Measurements from ENCODE around the gene GFRA3. TPM values are rescaled to one million over a fixed set of nuclear protein-coding genes. Genes with fewer than 3 reads are reported as not detected.
"Not testable (repeated sequence)": the region's sequence is repeated elsewhere in the genome, so short reads cannot be mapped to it uniquely, and the experiment has no call there.

The GFRA3 gene
- total RNA-seq, 1 experiment from 2014 or later: 0.83 TPM

DNA sequence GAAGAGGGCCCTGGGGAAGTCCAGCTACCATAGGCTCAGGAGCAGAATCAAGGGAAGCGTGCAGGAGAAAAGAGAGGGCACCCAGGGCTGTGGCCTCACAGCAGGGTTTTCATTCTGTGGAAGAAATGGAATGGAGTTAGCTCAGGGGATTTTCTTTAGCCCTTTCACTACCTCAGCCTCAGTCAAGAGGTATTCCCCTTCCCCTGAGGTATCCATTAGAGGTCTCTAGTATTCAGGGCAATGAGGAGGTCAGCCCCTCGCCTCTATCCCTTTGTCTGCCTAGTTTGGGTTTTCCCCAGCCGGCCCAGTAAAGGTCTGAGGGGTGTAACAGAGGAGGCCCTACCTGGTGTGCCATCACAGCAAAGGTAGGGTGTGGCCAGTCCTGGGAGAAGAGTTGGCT lies 21.5 kb downstream of the GFRA3 start:
- Mint-ChIP-seq H3K9me3 (ENCODE audit: low read depth, unreplicated experiment) (no peaks in the 10 kb centered on the region), H3K27ac (ENCODE audit: unreplicated experiment) (no peak overlapping the region), H3K27me3 (ENCODE audit: unreplicated experiment) (peaks cover 40% of the 10 kb centered on the region), H3K4me1 (ENCODE audit: low read depth, unreplicated experiment) (no peaks in the 10 kb centered on the region), H3K36me3 (ENCODE audit: insufficient read depth, unreplicated experiment) (no peaks in the 10 kb centered on the region), H3K4me3 (ENCODE audit: low read depth, unreplicated experiment) (no peak overlapping the region)
- DNase-seq: no peak
- TF ChIP-seq, protein P1, sequence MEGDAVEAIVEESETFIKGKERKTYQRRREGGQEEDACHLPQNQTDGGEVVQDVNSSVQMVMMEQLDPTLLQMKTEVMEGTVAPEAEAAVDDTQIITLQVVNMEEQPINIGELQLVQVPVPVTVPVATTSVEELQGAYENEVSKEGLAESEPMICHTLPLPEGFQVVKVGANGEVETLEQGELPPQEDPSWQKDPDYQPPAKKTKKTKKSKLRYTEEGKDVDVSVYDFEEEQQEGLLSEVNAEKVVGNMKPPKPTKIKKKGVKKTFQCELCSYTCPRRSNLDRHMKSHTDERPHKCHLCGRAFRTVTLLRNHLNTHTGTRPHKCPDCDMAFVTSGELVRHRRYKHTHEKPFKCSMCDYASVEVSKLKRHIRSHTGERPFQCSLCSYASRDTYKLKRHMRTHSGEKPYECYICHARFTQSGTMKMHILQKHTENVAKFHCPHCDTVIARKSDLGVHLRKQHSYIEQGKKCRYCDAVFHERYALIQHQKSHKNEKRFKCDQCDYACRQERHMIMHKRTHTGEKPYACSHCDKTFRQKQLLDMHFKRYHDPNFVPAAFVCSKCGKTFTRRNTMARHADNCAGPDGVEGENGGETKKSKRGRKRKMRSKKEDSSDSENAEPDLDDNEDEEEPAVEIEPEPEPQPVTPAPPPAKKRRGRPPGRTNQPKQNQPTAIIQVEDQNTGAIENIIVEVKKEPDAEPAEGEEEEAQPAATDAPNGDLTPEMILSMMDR (IDR thresholded peaks at IDR 0.05; ENCODE audit: unreplicated experiment): no peak
- CTCF ChIA-PET: interaction anchor here (0.6 kb wide), 1 partner anchor 48 kb away, joined by 5 read pairs; no protein-coding TSS in a partner anchor
- no TSS peak for BruUV-seq (replicated peaks)
- intact Hi-C loops (cut with micrococcal nuclease; ENCODE audit: unreplicated experiment): no loop called here

DNA sequence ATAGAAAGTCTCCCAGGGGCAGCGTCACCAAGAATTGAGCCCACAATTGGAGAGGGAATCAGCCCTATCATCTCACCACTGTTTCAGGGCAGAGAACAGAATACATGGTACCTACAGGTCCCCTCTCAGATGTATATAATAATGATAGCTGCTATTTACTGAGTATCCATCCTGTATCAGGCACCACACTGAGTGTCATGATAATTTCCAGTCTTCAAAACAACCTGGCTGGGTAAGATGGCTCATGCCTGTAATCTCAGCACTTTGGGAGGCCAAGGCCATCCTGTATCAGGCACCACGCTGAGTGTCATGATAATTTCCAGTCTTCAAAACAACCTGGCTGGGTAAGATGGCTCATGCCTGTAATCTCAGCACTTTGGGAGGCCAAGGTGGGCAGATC lies 26.6 kb downstream of the GFRA3 start:
- H3K27ac Mint-ChIP-seq (ENCODE audit: unreplicated experiment); BruUV-seq (replicated peaks); H3K36me3 Mint-ChIP-seq (ENCODE audit: insufficient read depth, unreplicated experiment); intact Hi-C loops (cut with micrococcal nuclease; ENCODE audit: unreplicated experiment); DNase-seq; H3K9me3 Mint-ChIP-seq (ENCODE audit: low read depth, unreplicated experiment); H3K4me1 Mint-ChIP-seq (ENCODE audit: low read depth, unreplicated experiment); CTCF ChIA-PET; H3K4me3 Mint-ChIP-seq (ENCODE audit: low read depth, unreplicated experiment): not testable (repeated sequence)
- H3K27me3 Mint-ChIP-seq (ENCODE audit: unreplicated experiment): peaks cover 47% of the 10 kb centered on the region

DNA sequence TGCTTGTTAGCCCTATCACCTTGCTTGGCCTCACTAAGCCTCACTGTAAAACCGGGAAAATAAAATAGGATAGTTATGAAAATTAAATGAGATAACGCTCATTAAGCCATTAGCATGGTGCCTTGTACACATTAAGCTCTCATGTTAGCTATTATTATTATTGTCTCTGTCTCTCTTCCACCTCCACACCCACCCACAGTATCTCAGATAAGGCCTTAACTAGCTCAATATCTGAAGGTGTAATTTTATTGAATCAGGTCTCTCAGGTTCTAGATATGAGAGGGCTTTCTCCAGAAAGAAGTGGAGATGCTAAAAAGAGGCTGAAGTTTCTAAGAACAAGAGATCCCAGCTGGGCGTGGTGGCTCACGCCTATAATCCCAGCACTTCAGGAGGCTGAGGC lies 27.6 kb downstream of the GFRA3 start:
- CTCF ChIA-PET: interaction anchor here (0.5 to 0.8 kb wide), 4 partner anchors 10 to 586 kb away, joined by 3 to 4 read pairs (median 3); no protein-coding TSS in a partner anchor
- H3K4me3 Mint-ChIP-seq (ENCODE audit: low read depth, unreplicated experiment): no peak overlapping the region
- no peaks in the 10 kb centered on the region for H3K36me3 Mint-ChIP-seq (ENCODE audit: insufficient read depth, unreplicated experiment)
- DNase-seq: no peak
- no peak overlapping the region for H3K27ac Mint-ChIP-seq (ENCODE audit: unreplicated experiment)
- intact Hi-C loops (cut with micrococcal nuclease; ENCODE audit: unreplicated experiment): no loop called here
- no TSS peak for BruUV-seq (replicated peaks)
- no peaks in the 10 kb centered on the region for H3K9me3 Mint-ChIP-seq (ENCODE audit: low read depth, unreplicated experiment)
- TF ChIP-seq, protein P1 (IDR thresholded peaks at IDR 0.05; ENCODE audit: unreplicated experiment): no peak
- H3K27me3 Mint-ChIP-seq (ENCODE audit: unreplicated experiment): peaks cover 47% of the 10 kb centered on the region
- no peaks in the 10 kb centered on the region for H3K4me1 Mint-ChIP-seq (ENCODE audit: low read depth, unreplicated experiment)

DNA sequence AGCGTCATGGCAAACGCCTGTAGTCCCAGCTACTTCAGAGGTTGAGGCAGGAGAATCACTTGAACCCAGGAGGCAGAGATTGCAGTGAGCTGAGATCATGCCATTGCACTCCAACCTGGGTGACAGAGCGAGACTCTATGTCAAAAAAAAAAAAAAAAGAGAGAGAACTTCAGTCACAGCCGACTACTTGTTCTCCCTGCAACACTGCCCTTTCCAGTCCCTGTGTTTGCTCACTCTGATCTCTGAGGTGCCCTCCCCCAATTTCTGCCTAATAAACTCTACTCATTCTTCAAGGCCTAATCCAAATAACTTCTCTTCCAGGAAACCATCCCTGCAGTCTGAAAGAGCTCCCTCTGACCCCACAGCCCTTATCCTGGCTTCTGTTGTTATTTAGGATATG lies 28.1 kb downstream of the GFRA3 start:
- no peak for DNase-seq
- Mint-ChIP-seq H3K36me3 (ENCODE audit: insufficient read depth, unreplicated experiment) (no peaks in the 10 kb centered on the region), H3K27me3 (ENCODE audit: unreplicated experiment) (peaks cover 48% of the 10 kb centered on the region), H3K27ac (ENCODE audit: unreplicated experiment) (no peak overlapping the region), H3K9me3 (ENCODE audit: low read depth, unreplicated experiment) (no peaks in the 10 kb centered on the region), H3K4me3 (ENCODE audit: low read depth, unreplicated experiment) (no peak overlapping the region), H3K4me1 (ENCODE audit: low read depth, unreplicated experiment) (no peaks in the 10 kb centered on the region)
- TF ChIP-seq, protein P1 (IDR thresholded peaks at IDR 0.05; ENCODE audit: unreplicated experiment): no peak
- BruUV-seq (replicated peaks): no TSS peak
- CTCF ChIA-PET: interaction anchor here (0.5 to 0.8 kb wide), 5 partner anchors 10 to 586 kb away, joined by 3 to 5 read pairs (median 3); no protein-coding TSS in a partner anchor
- intact Hi-C loops (cut with micrococcal nuclease; ENCODE audit: unreplicated experiment): no loop called here

DNA sequence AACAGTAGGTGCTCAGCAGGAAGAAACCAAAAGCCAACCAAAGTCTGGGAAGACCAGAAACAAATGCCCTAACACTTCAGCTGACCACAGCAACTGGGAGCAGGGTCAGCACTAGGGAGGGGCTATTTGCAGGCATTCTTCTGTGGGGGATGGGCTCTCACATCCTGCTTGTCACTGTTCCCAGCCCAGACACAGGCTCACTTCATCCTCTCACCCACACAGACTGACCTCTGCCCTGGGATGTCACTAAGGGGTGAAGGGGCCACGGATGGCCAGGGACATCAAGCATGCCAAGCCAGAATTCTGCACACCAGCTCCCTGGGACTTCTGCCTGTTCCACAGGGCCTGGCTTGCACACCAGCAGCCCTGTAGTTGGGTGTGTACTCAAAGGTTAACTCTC lies 28.7 kb downstream of the GFRA3 start:
- Mint-ChIP-seq H3K4me3 (ENCODE audit: low read depth, unreplicated experiment) (no peak overlapping the region), H3K36me3 (ENCODE audit: insufficient read depth, unreplicated experiment) (no peaks in the 10 kb centered on the region), H3K27me3 (ENCODE audit: unreplicated experiment) (peaks cover 55% of the 10 kb centered on the region), H3K9me3 (ENCODE audit: low read depth, unreplicated experiment) (no peaks in the 10 kb centered on the region), H3K27ac (ENCODE audit: unreplicated experiment) (no peak overlapping the region), H3K4me1 (ENCODE audit: low read depth, unreplicated experiment) (no peaks in the 10 kb centered on the region)
- DNase-seq: no peak
- no TSS peak for BruUV-seq (replicated peaks)
- TF ChIP-seq, protein P1 (IDR thresholded peaks at IDR 0.05; ENCODE audit: unreplicated experiment): no peak
- intact Hi-C loops (cut with micrococcal nuclease; ENCODE audit: unreplicated experiment): no loop called here
- CTCF ChIA-PET: interaction anchor here (0.7 to 0.8 kb wide), 3 partner anchors 9 to 251 kb away, joined by 3 to 5 read pairs (median 3); no protein-coding TSS in a partner anchor

Measured in Calu3 (cell line).